AG09309 (cell line): ENCODE data around the gene SHISA8.

ENCODE experiments used
- DNase-seq: peaks from one replicate; pipeline ENCODE4 v3.0.0-alpha.2; 2010; ENCODE audit warnings: low read depth
- H3K4me3 ChIP-seq: 2 replicates; pipeline ENCODE4 v1.5.1; 2011; ENCODE audit warnings: mild to moderate bottlenecking, low read depth, low read length, moderate library complexity; ENCODE audit not compliant: control insufficient read depth
- TF ChIP-seq, protein P1 (sequence below): IDR thresholded peaks from 2 replicates; pipeline ENCODE4 v1.5.1; 2011; ENCODE audit warnings: mild to moderate bottlenecking, low read depth, low read length, inconsistent platforms; ENCODE audit not compliant: insufficient read depth, control insufficient read depth; ENCODE audit errors: missing control alignments

The SHISA8 gene

DNA sequence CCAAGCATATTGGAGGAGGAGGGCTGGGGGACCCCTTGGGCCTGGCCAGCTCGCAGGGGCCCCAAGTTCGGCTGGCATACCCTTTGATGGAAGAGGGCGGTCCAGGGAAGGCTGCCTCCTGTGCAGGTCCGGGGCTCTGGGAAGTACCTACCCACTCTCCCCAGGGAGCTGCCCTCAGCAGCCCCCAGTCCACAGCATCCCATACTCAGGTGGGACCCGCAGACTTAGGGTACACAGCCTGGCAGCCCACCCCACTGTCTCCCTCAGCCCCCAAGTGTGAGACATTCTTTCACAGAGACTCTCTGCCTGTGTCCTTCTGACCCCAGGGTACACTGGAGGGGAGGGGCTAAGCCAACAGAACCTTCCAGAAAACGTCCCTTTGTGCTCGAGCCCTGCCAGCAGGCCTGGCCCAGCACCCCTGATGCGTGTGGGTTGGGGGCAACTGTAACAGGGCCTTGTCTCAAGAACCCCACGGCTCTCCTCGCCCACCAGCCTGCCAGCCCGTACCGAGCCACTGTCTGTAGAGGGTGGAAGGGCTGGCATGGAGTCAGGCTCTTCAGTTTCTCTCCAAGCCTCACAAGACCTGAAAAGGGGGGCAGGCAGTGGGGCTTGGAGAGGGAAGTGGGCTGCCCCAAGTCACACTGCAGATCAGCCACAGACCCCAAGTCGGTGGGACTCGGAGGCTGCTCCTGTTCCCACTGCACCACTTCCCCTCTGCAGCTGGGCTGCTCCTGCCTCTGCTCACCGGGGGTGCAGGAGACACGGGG, 18.7 kb upstream of the SHISA8 start:
- DNase-seq = no peak
- no peak overlapping the region for H3K4me3 ChIP-seq
- TF ChIP-seq, protein P1, sequence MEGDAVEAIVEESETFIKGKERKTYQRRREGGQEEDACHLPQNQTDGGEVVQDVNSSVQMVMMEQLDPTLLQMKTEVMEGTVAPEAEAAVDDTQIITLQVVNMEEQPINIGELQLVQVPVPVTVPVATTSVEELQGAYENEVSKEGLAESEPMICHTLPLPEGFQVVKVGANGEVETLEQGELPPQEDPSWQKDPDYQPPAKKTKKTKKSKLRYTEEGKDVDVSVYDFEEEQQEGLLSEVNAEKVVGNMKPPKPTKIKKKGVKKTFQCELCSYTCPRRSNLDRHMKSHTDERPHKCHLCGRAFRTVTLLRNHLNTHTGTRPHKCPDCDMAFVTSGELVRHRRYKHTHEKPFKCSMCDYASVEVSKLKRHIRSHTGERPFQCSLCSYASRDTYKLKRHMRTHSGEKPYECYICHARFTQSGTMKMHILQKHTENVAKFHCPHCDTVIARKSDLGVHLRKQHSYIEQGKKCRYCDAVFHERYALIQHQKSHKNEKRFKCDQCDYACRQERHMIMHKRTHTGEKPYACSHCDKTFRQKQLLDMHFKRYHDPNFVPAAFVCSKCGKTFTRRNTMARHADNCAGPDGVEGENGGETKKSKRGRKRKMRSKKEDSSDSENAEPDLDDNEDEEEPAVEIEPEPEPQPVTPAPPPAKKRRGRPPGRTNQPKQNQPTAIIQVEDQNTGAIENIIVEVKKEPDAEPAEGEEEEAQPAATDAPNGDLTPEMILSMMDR = no peak

DNA sequence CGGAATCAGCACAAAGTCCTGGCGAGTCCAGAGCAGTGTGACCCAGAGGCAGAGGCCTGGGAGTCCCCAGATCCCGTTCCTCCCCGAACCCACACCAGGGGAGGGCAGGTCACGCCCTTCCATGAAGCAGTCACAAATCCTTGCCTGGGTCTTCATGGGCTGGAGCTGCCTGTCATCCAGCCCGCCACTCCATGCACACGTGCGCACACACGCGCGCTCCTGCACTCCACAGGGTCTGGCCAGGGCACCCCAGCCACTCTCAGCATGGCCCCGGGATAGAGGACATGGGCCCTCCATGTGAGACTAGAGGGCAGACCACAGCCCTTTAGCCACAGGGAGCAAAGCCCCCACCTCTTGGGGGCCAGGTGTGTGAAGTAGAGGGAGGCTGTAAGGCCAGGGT, 17.5 kb upstream of the SHISA8 start:
- DNase-seq = no peak
- TF ChIP-seq, protein P1 = no peak
- no peak overlapping the region for H3K4me3 ChIP-seq

DNA sequence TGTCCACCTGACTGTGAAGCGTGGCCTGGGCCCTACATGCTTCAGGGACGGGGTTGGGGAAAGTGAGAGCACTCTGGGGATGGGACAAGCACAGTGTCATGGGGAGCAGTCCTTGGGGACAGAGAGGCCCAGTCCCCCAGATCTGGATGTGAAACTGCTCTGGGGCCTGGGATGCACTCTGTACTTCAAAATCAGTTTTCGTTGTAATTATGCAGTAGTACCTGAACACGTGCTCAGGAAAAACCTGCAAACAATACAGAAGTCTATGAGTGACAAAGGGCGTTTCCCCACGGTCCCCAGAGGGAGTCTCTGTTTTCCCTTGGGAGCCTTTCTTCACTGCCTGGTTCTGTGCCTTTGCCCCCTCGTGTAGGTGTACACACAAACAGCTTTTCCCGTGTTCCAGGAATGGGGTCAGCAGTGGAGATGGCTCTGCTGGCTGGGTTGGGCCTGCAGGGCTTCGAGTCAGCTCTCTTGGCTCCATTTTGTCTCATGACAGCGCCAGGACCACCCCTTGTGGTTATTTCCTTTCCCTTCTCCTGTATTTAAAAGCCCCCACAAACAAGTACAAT, 16.9 kb upstream of the SHISA8 start:
- no peak overlapping the region for H3K4me3 ChIP-seq
- DNase-seq = no peak
- TF ChIP-seq, protein P1 = no peak

DNA sequence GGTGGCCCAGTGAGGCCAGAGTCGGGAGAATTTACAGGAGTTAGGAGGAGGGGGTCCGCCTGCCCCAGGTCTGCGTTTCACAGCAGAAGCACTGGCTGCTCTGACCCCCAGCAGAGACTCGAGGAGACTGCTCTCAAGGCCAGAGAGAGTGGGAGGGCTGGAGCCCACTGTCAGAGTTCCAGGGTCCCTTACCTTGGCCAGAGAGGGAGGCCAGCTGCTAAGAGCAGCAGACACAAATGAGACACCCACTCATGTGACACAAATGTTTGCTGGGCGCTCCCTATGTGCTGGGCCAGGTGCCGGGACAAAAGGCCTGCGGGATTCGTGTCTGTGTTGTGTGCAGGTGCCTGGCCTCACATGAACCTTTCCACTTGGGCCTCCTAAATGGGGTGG, 14.5 kb upstream of the SHISA8 start:
- DNase-seq = no peak
- no peak overlapping the region for H3K4me3 ChIP-seq
- TF ChIP-seq, protein P1 = no peak

DNA sequence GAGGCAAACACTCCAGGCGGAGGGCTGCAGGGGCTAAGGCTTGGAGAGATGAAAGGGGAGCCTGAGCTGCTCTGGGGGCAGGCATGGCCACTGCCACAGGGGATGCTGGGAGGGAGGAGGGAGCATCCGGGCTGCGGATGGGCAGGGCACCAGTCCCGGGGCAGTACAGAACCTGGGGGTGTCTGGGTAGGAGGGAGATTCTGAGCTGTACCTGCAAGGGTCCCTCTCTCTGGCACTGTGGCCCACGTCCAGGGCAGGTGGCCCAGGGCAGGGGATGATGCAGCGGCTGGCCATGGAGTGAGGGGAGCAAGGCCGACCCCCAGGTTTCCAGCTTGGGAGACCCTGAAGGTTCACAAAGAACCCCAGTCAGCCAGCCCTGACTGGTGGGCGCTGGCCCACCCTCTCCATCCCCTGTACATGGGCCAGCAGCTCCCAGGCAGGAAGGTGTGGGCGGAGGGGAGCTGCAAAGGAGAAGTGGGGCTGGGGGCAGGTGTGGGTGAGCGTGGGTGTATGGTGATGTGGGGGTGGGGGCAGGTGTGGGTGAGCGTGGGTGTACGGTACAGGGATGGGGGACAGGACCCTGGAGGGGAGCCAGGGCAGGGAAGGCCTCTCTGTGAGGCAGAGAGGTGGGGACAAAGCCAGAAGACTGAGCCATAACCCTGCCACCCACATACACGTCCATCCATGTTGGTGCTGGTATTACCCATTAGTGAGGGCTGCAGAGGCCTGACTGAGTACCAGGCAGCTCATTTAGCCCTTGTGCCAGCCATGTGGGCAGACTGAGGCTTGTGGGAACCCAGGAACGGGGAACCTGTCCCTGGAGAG, 13.9 kb upstream of the SHISA8 start:
- no peak overlapping the region for H3K4me3 ChIP-seq
- no peak for DNase-seq
- TF ChIP-seq, protein P1 = no peak

DNA sequence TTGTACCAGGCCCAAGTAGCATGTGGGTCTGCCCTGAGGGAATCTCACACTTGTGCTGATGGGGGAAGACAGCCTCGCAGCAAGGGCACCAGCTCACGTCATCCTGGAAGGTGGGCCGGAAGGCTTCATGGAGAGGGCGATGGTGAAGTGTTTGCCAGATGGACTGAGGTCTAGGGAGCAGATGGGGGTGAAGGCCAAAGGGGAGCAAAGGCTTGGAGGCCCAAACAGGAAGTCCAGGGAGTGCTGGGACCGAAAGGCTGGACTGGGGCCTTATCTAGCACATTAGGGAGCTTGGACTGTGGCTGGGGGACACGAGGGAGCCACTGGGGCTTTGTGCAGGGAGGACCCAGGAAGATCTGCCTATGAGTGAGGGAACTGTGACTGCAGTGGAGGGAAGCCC, 12.9 kb upstream of the SHISA8 start:
- TF ChIP-seq, protein P1 = no peak
- H3K4me3 ChIP-seq = no peak overlapping the region
- no peak for DNase-seq
